IPS-NIHi7 (cell line): ENCODE results near the gene MANF.
A peak's percentile ranks its signal among the peaks of the same experiment; 100 is the strongest.
"Not testable (repeated sequence)": the region's sequence is repeated elsewhere in the genome, so short reads cannot be mapped to it uniquely, and the experiment has no call there.

Source experiments
- DNase-seq: peaks from one replicate; pipeline ENCODE4 v3.0.0; 2012; ENCODE audit warnings: mixed read lengths; ENCODE audit errors: extremely low spot score

The MANF gene

GRCh38 chr3:51373658-51374421, 11.3 kb upstream of the MANF start:
- DNase-seq, result no peak

DNA sequence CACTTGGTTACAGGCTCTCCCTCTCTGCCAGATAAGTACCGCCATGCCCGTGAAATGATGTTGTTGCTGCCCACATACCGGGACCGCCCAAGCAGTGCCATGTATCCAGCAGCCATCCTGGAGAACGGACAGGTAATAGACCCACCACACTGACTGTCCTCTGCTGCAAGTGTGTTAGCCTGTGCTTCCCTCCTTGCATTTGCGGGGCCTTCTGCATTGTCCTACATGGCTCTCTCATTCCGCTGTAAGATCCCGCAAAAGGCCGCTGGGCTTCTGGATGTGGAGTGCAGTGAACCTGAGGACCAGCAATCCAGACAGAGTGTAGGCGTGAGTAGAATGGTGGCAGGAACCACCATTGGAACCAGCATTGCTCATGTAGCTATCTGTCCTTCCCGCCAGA, 10.6 kb upstream of the MANF start:
- no peak for DNase-seq

GRCh38 chr3:51375136-51375535, 10.0 kb upstream of the MANF start:
- no peak for DNase-seq

GRCh38 chr3:51375571-51375970, 9.5 kb upstream of the MANF start:
- no peak for DNase-seq

GRCh38 chr3:51378065-51378464, 7.0 kb upstream of the MANF start:
- DNase-seq, result no peak

GRCh38 chr3:51378726-51379125, 6.4 kb upstream of the MANF start:
- no peak for DNase-seq

- no peak for DNase-seq
Observed at GRCh38 chr3:51379301-51379700, 5.8 kb upstream of the MANF start.

- DNase-seq, result no peak
Observed at GRCh38 chr3:51379746-51380455, 5.2 kb upstream of the MANF start.

GRCh38 chr3:51380601-51381332, 4.3 kb upstream of the MANF start:
- no peak for DNase-seq

DNA sequence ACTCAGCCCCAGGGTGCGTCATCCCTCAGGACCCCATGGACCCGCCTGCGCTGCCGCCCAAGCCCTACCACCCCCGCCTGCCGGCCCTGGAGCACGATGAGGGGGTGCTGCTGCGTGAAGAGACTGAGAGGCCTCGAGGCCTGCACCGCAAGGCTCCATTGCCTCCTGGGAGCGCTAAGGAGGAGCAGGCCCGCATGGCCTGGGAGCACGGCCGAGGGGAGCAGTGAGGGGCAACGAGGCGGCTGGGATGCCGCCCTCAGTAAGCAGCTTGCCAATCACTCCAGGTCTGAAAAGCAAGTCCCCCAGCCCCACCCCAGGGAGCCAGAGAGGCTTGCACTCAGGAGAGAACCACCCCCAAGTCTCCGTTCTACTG, 3.8 kb upstream of the MANF start:
- no peak for DNase-seq

DNA sequence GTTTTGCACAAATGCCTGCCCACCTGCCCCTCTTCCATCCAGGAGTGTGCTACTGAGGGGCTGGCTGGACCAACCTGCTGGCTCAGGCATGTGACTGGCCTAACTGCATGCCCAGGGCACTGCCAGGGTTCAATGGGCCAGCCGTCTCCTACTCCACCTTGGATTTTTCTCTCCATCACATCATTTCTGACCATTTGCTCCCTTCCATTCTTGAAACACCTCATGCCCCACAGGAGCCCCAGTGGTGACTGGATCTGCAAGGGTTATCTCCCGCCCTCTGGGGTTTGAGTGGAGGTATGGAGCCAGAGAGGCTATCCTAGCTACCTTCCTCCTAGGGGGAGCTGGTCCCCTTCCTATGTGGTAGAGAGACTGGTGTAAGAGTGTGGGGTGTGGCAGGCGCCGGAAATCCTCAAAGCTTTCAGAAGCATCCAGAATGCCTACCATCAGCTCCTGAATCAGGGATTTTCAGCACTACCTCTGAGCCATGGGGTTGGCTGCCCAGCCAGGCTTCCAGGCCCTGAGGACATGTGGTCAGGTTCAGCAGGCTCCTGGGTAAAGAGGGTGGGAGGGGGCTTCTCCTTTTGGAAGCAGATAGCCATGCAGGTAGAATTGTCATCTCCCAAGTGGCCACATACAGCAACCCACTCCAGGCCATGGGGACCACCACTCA, 2.9 kb upstream of the MANF start:
- DNase-seq, result peak; percentile 41

DNA sequence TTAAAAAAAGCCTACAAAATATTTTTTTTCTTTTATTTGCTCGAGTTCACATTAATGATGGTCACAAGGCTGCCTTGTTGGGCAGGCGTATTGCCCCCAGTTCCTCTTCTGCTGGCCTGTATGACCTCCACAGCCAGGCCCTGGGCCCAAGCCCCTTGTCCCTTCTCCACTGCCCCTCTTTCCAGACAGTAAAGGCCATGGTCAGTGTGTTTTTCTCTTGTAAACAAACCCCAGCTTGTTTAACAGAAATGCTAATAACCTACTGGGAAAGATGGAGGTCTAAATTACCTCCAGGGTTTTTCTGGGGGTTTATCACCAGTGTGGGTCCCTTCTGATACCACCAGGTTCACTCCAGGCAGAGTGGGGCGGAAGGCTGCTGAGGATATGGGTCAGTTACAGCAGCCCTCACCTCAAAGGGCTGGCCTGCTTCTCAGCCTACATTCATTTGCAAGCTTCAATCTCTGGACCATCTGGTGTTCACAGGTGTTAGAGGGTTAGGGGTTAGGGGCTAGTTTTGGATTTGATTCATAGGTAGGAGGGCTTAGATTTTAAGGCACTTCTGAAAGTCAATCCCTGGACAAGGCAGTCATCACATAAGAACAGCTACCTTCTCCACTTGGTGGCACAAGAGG, 2.0 kb upstream of the MANF start:
- no peak for DNase-seq

DNA sequence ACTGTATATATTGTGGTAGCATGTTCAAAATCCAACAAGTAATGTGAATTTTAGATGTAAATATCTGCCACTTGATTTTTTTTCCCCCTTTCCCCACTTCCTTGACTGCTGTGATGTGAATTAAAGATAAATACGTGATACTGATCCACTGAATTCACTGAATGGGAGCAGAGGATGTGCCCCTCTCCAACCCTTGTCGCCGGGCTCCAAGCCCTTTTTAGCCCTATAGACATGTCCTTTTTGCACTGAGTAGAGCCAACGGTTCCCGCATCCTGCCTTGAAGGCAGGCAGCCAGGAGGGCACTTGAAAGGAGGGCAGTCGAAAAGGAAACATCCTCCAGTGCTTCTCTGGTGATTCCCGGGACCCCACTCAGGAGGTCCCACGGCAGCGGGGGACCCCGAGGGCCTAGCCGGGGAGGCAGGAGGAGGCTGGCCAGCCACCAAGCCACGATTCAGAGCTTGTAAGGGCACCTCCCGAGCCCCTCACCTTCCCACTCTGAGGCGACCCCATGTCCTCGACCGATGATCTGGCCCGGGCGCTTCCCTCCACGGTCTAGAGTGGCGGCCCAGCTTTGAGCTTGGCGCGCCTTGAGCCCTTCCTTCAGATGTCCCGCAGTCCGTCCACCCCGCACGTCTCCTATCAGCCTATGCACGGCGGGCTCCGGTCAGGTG, 901 bp upstream of the MANF start:
- DNase-seq, result peak; percentile 47

DNA sequence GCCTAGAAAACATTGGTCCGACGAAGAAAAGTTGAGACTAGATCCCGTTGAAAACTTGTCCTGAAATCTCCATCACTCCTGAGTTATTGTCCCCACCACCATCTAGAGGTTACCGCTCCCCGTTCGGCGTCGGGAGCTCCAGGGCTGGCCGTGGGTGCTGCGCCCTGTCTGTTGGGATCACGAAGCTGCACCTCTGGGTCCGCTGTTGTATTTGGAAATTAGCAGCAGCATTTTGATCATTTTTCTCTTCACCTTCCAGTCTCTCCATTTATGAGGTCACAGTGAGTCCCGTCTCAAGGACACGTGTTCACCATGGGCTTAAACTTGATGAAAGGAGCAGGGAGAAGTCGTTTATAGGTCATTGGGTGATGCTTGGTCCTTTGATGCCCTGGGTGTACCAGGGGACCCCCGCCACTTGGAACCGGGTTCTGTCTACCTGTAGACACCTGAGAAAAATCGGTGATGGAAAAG, 565 bp downstream of the MANF start:
- DNase-seq, result no peak

GRCh38 chr3:51386159-51386851, 1.2 kb downstream of the MANF start:
- no peak for DNase-seq

DNA sequence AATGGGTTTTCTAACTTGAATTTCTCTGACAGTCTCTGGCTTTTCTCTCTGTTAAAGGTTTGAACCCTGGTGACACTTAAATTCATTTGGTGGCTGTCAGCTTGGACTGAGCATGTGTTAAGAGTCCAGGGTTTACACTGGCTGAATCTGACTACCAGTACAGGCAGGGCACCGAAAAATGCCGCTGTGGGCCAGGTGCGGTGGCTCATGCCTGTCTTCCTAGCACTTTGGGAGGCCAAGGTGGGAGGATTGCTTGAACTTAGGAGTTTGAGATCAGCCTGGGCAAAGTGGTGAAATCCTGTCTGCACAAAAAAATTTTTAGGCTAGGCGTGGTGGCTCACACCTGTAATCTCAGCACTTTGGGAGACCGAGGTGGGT, 1.8 kb downstream of the MANF start:
- DNase-seq, result no peak

DNA sequence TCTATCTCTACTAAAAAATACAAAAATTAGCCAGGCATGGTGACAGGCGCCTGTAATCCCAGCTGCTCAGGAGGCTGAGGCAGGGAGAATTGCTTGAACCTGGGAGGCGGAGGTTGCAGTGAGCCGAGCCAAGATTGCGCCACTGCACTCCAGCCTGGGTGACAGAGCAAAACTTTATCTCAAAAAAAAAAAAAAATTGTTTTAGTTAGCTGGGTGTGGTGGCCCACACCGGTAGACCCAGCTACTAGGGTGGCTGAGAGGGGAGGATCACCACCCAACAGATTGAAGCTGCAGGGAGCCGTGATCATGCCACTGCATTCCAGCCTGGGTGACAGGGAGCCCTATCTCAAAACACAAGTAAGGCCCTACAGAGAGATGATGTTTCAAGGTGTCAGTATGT, 2.2 kb downstream of the MANF start:
- DNase-seq, result not testable (repeated sequence)

GRCh38 chr3:51388286-51389029, 3.4 kb downstream of the MANF start:
- no peak for DNase-seq

- DNase-seq, result peak; percentile 68
Observed at GRCh38 chr3:51389423-51390183, 4.5 kb downstream of the MANF start.
